Measurements from ENCODE around the gene RASGRF2. TPM values are rescaled to one million over a fixed set of nuclear protein-coding genes. Genes with fewer than 3 reads are reported as not detected.

RASGRF2 gene
- total and polyA plus RNA-seq, 2 of the 13 experiments (the other 11 are each of a cell fraction or from before 2014, with no cell fraction given) = 23.6 to 29.0 TPM

DNA sequence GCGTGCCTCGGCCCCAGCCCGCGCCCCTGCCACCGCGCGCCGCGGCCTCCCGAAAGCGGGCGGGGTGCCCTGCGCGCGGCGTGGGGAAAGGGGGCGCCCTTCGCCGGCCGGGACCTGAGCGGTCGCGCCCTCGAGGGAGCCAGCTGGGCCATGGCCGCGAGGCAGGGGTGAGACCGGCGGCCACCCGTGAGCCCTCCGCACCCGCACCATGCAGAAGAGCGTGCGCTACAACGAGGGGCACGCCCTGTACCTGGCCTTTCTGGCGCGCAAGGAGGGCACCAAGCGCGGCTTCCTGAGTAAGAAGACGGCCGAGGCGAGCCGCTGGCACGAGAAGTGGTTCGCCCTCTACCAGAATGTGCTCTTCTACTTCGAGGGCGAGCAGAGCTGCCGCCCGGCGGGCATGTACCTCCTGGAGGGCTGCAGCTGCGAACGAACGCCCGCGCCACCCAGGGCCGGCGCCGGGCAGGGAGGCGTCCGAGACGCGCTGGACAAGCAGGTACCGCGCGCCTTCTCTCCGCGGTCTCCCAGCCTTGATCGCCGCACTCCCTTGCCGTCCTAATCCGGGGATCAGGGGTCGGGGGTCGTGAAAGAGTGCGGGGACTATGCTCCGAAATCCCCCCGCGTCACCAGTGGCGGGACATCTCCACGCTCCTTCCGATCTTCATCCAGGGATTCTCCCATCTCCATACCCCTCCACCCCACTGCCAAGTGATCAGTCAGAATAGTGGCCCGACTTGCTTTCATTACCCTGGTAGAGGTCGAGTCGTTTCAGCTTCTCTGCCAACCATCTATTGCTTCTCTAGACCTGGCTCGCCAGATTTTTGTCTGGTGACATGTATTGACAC, 590 bp downstream of the RASGRF2 start (continued):
- TF ChIP-seq, protein P1, sequence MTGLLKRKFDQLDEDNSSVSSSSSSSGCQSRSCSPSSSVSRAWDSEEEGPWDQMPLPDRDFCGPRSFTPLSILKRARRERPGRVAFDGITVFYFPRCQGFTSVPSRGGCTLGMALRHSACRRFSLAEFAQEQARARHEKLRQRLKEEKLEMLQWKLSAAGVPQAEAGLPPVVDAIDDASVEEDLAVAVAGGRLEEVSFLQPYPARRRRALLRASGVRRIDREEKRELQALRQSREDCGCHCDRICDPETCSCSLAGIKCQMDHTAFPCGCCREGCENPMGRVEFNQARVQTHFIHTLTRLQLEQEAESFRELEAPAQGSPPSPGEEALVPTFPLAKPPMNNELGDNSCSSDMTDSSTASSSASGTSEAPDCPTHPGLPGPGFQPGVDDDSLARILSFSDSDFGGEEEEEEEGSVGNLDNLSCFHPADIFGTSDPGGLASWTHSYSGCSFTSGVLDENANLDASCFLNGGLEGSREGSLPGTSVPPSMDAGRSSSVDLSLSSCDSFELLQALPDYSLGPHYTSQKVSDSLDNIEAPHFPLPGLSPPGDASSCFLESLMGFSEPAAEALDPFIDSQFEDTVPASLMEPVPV (CRISPR knock-in tag; IDR thresholded peaks at IDR 0.05) = 0 out of 2 replicates have a peak, but pooled peaks have one; percentile 26
- TF ChIP-seq ZFP91 (CRISPR knock-in tag; IDR thresholded peaks at IDR 0.05; ENCODE audit: borderline replicate concordance) (peak; percentile 85; the same call in 1 of the 2 replicates), GLMP (CRISPR knock-in tag; IDR thresholded peaks at IDR 0.05; ENCODE audit: borderline replicate concordance) (no peak), ATF7-NPFF (CRISPR knock-in tag; IDR thresholded peaks at IDR 0.05; ENCODE audit: low read depth) (peak; percentile 50; the same call in 1 of the 2 replicates), LCORL (IDR thresholded peaks at IDR 0.05) (no peak), LCORL (CRISPR knock-in tag; IDR thresholded peaks at IDR 0.05) (peak; percentile 54; the same call in 1 of the 2 replicates), ZNF724P (CRISPR knock-in tag; IDR thresholded peaks at IDR 0.05; ENCODE audit: borderline replicate concordance) (0 out of 2 replicates have a peak, but pooled peaks have one; percentile 56), KLF6 (CRISPR knock-in tag; IDR thresholded peaks at IDR 0.05) (peak; percentile 47; the same call in 1 of the 2 replicates), NR2C2 (CRISPR knock-in tag; IDR thresholded peaks at IDR 0.05; ENCODE audit: borderline replicate concordance) (0 out of 2 replicates have a peak, but pooled peaks have one; percentile 10), IKZF4 (CRISPR knock-in tag; IDR thresholded peaks at IDR 0.05; ENCODE audit: borderline replicate concordance, low read depth, not compliant biosample characterization) (peak; percentile 51), GABPB1 (CRISPR knock-in tag; IDR thresholded peaks at IDR 0.05) (peak; percentile 61; the same call in 1 of the 2 replicates), ZNF549 (CRISPR knock-in tag; IDR thresholded peaks at IDR 0.05) (0 out of 2 replicates have a peak, but pooled peaks have one; percentile 55), SOX6 (IDR thresholded peaks at IDR 0.05) (no peak), SOX6 (CRISPR knock-in tag; IDR thresholded peaks at IDR 0.05) (peak; percentile 39), ELF3 (CRISPR knock-in tag; IDR thresholded peaks at IDR 0.05) (no peak), ZFP36L2 (CRISPR knock-in tag; IDR thresholded peaks at IDR 0.05) (no peak), SAP130 (CRISPR knock-in tag; IDR thresholded peaks at IDR 0.05; ENCODE audit: low read depth) (peak; percentile 64), BCL3 (CRISPR knock-in tag; IDR thresholded peaks at IDR 0.05) (peak; percentile 88)
- TF ChIP-seq, protein P2, sequence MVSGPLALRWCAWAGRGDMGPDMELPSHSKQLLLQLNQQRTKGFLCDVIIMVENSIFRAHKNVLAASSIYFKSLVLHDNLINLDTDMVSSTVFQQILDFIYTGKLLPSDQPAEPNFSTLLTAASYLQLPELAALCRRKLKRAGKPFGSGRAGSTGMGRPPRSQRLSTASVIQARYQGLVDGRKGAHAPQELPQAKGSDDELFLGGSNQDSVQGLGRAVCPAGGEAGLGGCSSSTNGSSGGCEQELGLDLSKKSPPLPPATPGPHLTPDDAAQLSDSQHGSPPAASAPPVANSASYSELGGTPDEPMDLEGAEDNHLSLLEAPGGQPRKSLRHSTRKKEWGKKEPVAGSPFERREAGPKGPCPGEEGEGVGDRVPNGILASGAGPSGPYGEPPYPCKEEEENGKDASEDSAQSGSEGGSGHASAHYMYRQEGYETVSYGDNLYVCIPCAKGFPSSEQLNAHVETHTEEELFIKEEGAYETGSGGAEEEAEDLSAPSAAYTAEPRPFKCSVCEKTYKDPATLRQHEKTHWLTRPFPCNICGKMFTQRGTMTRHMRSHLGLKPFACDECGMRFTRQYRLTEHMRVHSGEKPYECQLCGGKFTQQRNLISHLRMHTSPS (CRISPR knock-in tag; IDR thresholded peaks at IDR 0.05; ENCODE audit: low read depth) = peak; percentile 56; the same call in 1 of the 2 replicates

Data from HepG2 (cell line).